NB4 (cell line): Measurements from ENCODE around the gene IL6ST.

Experiments used
- CTCF ChIP-seq: IDR thresholded peaks from one replicate; pipeline ENCODE4 v1.5.1; 2012; ENCODE audit warnings: low read depth, low read length
- MAX ChIP-seq: IDR thresholded peaks from 2 replicates; pipeline ENCODE4 v1.6.1; 2011; ENCODE audit warnings: low read depth, low read length
- MYC ChIP-seq: IDR thresholded peaks from 2 replicates; pipeline ENCODE4 v1.6.1; 2011; ENCODE audit warnings: low read depth, low read length
- POLR2A ChIP-seq: IDR thresholded peaks from 2 replicates; pipeline ENCODE4 v1.6.1; 2011; ENCODE audit warnings: mild to moderate bottlenecking; ENCODE audit not compliant: insufficient read length; ENCODE audit errors: extremely low read depth

GRCh38 chr5:55998966-55999365 lies 4.2 kb upstream of the IL6ST start:
- no peak for TF ChIP-seq CTCF
- TF ChIP-seq POLR2A = no peak
- no peak for TF ChIP-seq MAX
- TF ChIP-seq MYC = no peak
